Islet precursor cell (in vitro differentiated cells): ENCODE results near the gene B4GALT2.

Experiments used
- DNase-seq: peaks from one replicate; pipeline ENCODE4 v3.0.0-alpha.2; 2018

B4GALT2 gene

DNA sequence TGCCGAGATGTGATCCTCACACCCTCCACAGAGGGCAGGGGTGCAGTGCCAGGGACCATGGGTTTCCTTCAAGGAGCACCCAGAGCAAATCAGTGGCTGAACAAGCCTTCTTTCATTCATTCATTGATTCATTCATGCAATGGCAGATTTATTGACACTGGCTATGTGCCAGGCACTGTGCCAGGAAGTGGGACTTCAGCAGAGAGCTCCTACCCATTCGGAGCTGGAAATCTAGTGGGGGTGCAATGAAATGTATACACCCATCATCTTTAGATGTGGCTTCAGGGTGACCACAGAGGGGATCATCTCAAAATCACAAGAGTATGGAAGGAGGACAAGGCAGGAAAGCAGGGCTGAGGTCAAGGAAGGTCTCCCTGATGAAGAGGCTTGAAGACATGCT, 33.4 kb downstream of the B4GALT2 start:
- DNase-seq: no peak

DNA sequence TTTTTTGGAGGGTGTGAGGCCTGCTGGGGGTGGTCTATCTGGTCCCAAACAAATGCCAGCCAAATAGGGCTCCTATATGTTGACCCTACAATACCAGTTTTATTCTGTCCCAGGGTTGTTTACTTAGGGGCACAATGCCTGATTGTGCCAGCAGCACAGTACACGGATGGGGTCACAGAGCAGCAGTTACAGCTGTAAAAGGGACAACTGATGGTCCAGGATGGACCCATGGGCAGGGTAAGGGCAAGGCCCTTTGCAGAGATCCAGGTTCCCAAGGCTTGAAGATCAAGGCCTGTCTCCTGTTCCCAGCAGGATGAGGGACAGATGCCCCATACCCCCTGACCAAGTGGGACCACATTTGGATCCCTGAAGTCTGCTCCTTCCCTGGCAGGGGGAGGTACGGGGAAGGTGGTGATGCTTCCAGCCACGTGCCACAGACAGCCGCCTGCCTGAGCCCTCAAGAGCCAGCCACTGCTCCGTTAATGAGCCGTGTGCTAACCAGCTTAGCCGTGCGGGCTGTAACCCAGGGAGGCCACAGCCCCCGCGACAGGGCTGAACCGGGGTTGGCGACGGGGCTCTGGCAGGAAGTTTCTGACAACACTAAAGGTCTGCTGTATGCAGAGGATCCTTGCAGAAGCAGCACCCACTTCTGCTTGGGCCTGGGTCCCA, 34.1 kb downstream of the B4GALT2 start:
- no peak for DNase-seq

DNA sequence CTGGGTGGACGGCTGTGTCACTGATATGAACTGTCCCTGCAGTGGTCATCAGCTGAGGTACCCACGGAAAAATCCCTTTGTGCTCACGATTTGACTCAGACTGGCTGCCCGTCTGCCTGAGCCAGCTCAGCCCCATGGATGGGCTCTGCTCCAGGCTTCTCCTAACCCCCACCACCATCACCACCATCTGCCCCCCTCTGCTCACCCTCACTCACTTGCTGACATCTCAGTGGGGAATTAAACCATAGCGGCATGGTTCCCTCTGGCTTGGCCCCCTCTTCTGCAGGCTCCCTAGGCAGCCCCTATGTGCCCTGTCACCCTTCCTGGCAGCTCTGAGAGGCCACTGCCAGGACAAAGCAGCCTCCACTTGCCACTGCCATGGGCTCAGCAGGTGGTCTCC, 34.9 kb downstream of the B4GALT2 start:
- no peak for DNase-seq

DNA sequence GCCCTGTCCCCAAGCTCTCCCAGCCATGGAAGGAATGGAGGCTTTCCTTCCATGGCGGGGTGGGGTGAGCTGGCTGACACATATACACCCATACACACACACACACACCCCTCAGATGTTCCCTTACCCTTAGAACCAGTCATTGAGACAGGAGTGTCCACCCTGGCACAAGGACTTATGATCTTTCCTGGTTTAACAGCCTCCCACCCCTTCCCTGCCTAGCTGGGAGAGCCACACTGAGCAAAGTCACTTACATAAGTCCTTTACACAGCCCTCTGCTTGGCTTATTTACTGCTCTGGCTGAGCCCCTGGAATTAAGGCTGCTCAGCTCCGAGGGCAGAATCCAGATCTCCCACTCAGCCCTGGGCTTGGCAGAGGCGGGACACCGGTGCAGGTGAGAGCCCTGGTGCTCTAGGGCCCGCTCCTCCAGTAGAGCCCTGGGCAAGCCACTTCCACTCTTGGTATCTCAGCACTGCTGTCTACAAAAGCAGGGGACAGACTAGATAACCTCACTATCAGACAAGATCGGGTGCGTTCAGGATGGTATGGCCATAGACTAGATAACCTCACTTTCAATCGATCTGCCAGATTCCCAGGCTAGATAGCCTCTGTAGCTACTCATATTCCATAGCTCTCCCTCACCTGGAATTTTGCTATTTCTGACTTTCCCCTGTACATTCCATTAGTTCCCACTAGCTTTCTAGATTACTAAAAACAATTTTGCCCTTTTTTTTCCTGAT, 35.5 kb downstream of the B4GALT2 start:
- no peak for DNase-seq

DNA sequence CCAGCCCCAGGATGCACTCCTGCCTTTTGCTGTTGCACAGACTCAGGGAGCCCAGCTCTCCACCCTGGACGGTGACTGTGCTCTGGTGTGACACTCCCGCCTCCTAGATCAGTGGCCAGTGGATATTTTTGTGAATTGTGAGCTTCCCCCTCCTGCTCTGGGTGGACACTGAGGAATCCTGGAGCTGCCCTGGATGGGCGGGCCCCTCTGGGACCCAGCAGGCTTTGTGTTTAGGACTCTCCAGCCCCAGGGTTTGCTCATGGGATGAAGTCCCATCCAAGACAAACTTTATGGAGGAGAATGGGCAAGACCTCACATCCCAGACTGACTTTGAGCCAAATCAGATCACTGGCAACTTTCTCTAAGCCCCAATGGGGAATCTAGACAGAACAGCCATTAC, 36.2 kb downstream of the B4GALT2 start:
- DNase-seq: no peak

DNA sequence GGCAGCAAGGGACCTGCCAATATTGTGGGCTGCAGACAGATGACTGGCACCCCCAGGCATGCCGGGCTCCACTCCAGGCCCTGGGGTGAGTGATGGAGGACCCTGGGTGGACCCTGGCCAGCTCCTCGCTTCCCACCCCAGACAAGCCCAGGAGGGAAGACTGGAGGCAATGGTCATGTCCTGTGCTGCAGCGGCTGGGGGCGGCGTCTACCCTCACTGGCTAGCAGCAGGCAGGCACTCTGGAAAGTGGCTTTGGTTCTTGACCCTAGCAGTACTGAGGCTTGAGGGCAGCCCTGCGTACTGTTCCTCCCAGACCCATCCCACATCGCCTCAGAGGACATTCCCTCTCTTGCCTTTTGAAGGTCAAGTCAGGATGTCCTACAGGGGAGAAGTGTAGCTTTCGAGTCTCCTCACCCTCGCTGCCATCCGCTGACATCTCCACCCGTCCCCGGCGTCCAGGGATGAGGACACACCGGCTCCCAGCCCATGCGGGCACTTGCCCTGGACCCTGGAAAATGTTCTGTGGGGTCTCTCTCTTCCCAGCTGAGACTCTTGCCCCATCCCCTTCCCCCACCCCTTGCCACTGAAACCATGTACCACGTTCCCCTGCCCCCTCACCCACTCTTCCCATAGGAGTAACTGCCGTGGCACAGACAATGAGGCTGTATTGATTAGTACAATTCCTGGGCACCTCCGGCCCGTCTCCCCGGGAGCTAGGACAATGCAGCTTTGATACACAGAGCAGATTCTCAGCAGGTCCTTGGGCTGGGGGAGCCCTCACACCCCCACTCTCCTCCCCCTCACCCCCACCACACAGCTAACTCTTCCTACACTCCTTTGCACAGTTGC, 37.3 kb downstream of the B4GALT2 start:
- no peak for DNase-seq

DNA sequence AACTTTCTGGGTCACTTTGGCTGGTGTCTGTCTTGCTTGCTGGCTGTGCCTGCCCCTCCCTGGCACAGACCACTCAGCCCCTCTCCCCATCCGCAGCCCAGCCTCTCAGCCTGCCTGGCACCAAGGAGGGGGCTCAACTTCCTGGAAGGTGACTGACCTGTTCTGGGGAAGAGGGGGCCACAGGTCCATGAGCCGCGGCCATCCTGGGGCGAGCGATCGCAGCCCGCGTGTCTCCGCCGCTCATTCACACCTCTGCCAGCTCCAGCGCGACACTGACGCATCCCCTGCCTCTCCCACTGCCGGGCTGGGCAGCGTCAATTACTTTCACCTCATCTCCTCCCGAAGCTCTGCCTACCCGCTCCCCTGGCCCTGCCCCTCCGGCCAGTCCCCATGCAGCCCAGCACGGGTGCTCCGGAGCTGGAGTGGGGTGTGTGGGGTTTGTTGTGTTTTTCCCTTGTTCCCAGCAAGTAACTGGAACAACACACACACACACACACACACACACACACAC, 37.9 kb downstream of the B4GALT2 start:
- no peak for DNase-seq

DNA sequence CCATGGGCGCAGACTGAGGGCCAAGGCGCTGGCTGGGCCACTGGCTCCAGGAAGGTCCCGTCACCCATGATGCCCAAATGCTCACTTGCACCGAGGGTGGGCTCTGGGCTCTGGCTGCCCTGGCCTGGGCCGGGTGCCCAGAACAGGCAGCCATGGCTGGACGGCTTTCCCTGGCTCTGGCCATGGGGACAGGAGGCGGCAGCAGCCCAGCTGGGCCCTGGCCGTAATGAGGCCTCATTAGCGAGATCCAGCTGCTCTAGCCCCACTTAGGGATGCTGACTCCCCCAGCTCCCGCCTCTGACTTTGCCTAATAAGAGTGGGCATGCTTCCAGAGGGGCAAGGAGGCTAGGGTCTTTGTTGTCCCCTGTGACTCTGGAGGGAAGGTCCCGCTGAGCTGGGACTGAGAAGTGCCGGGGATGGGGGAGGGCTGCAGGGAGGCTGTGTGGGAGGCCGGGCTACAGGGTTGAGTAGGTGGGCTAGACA, 40.5 kb downstream of the B4GALT2 start:
- no peak for DNase-seq

DNA sequence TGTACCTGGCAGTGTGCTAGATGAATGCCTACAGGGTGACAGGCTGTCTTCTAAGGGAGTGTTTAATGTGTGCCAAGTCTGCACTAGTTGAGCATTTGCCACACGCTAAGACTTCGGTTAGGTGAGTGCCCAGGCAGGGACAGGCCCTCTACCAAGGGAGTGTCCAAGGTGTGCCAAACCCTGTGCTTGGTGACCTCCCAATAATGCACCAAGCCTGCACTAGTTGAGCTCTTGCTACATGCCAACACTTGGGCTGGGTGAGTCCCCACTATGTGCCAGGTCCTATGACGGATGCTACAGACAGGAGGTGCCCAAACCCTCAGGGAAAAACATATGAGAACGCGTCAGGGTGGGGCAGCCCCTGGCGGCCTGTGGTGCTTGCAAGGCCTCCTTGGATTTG, 41.5 kb downstream of the B4GALT2 start:
- DNase-seq: no peak

DNA sequence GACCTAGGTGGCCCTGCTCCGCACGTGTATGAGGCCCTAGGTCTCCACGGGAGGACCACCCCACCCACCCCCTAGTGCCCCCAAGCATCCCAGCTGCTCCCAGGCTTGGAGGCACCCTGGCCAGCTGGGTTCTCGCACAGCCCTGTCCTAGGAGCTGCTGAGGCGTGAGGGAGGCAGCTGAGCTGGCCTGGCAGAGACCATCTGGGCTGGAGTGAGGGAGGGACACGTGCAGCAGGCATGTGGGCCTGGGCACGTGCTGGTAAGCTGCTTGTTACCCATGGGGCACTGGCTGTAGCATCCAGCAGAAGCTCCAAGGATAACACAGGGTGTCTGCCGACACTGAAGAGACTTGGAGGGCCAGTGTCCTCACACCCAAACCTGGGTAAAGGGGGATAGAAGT, 42.1 kb downstream of the B4GALT2 start:
- no peak for DNase-seq

DNA sequence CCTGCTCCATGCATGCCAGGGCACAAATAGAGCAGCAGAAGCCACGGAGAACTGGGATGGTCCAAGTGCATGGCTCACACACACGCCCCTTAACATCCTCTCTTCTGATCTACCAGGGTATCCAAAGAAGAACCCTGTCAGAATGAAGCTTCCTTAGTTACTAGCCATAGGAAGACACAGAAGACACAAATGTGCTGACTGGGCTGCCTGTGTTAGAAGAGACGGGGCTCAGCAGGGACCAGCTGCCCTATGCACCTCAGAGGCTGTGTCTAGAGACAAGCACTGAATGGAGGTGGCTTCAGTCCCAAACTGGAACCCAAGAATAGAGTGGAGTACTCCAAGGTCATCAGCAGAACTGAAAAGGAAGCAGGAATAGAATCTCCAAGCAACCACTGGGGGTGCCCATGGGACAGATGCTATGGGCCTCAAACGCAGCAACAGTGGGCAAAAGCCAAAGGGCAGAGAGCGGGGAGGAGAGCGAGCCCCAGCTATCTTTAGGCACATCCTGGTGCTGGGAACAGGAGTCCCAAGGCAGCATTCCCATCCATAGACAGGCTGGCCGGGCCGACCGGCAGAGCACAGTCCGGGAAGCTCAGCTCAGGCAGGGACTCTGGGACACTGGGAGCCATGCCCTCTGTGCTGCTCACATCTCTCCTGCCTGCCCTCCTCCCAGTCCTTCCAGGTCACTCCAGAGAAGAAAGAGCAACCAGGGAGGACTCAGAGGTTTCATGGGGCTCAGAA, 42.7 kb downstream of the B4GALT2 start:
- DNase-seq: no peak

DNA sequence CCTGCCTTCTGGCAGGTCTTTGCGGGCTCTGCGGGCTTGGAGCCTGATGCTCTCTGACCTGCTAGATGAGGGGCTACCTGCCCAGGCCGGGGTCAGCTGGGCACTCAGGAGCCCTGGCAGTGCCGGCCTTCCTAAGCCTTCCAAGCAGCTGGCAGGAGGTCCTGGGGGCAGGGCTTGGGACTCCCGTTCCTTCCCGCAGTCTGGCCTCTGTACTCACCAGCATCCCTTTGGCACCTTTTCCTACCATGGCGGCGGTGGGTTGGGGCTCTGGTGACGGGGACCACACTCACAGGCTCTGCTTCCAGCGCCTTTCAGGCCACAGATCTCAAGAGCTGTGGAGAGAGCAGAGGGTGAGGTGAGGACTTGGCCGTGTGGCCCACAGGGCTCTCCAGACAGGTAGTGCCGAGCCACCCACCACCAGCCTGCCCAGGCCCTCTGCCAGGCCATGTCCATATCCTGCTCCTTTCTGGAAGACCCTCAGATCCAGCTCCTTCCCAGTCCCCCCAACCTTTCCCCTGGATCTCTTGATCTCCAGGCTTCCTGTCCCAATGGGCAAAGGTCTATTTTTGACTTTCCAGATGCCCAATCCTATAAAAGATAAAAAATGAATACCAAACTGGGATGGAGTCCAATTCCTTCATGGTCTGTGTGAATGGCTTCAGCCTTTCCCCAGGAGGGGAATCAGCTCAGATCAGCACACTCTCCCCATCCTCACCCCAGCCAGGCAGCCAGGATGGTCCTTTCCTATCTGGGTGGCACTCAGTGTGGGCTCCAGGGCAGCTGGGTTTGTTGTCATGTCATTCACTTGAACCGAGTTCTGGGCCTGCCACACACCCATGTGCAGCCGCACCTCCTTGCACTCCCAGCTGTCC, 45.3 kb downstream of the B4GALT2 start:
- no peak for DNase-seq

DNA sequence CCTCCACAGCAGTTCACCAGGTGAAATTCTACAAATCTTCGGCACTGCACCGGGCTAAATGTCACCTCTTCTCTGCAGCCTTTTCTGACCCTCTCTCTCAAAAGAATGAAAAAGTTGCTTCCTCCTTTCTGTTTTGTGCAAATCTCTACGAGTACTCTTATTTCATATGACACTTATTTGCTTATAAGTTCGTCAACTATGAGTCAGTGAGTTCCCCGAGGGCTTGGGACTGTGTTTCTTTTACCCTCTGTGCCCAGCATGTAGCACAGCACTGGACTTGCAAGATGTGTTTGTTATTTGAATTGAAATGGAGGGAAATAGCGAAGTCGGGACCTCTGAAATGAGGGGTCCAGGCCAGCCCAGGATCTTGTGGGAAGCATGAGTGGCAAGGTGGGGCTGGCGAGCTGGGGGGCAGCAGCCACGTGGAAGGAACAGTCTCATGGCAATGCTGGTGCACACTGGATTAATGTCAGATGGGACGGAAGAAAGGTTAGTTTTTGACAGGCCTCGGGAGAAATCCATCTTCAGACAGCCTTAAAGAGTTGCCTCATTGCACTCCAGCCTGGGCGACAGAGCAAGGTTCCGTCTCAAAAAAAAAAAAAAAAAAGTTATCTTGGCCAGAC, 46.0 kb downstream of the B4GALT2 start:
- DNase-seq: no peak

DNA sequence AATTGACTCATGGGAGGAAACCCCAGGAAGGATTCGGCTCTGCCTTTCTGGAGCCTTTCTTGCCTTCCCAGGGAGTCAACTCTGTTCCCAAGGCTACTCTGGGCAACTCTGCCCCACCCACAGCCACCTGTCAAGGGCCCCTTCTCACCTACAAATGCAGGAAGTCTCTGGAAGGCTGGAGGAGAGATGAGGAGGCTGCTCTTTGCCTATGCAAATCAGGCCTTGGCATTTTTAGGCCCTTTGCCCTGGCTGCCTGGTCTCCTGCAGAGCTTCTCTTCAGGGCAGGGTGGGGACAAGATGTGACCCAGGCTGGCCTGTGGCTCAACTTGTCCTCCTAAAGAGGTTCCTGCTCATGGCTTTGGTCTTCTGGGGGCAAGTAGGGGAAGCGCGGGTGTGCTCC, 46.8 kb downstream of the B4GALT2 start:
- DNase-seq: no peak

DNA sequence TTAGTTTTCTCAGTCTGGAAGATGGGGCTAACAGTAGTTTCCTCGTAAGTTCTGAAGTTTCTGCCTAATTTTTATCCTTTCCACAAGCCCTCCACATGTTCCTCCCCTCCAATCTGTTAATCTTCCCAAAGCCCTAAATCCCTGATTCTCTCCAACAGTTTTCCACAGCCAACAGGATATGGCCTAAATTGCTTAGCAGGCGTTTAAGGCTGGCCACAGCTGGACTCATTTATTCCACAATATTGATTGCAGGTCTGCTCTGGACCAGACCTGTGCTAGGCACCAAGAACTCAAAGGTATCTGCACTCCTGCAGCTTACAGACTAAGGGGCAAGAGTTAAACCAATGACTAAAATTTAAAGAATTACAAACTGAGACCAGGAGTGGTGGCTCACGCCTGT, 48.3 kb downstream of the B4GALT2 start:
- DNase-seq: no peak

DNA sequence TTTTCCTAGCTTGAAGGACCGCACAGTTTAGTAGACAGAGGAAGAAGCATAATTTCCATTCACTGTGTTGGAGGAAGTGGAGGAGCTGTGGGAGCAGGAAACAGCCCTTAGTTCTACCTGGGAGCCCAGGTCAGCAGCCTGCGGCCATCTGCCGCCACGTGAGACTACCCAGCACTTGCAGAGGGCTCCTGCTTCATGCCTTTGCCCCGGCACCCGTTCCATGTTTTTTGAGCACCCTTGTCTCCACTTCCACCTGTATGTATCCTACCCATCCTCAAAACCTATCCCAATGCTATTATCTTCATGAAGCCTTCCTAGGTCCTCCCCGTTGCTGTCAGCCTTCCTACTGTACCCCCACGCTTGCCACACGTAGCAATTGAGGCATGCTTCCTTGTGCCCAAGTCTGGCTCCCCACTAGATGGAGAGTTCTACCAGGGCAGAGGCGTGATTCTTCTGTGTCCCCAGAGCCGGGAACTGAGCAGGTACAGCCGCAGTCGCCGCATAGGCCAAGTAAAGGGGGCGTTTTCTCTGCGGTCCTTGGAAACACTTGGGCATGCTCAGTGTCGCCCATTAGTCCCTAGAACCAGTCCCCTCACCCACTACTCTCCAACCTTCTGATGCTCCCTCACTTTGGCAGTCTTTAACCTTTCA, 50.4 kb downstream of the B4GALT2 start:
- no peak for DNase-seq

DNA sequence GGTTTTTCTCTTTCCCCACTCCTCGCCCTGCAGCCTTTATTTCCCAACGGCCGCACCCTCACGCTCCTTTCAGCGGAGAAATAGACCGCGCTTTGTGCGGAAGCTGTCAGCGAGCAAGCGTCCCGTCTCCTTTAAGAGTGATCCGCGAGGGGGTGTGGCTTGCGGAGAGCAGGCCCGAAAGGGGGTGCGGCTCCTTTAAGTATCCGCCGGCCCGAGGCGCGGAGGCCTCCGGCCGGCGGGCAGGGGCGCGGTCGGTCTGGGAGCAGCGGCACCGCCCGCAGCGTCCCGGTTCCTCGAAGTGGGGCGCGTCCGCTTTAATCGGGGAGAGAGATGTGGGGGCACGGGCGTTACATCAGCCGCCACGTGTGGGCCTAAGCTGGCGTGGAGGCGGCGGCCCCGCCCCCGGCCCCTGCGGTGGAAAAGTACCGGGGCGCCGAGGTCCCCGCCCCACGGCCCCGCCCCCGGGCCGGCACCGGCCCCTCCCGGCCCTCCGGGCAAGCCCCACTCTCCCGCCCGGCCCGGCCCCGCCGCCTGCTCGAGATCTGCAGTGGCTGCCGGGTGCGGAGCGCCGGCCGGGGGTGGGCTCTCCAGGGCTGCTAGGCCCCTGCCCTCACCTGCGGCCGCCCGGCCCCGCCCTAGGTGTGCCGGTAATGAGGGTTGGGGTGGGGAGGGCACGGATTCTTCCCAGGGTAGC, 51.0 kb downstream of the B4GALT2 start:
- DNase-seq: peak; percentile 93

DNA sequence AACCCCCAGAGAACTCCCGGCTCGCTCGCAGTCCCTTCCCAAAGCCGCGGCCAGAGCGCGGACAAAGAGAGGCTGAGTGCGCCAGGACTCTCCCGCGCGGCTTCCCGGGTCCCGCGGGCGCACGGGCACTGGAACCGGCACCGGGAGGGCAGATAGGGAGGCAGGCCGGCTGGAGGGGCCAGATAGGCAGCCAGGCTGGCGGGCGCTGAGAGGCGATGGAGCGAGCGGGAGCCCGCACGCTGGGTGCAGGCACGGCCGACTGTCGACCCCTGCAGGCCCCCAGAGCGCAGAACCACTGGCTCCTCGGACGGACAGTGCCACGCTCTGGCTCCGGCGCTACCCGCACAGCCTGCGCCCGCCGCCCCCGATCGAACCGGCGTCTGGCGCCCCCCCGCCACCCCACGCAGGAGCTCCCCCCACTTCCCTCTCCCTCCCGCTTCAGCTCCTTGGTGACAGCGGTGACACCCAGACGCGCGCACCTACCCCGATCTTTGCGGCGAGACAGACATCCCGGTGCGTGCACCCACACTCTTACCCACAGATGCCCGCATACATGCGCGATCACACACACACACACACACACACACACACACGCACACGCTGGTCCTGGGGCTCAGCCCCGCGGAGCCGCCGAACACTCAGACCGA, 51.7 kb downstream of the B4GALT2 start:
- peak; percentile 85 for DNase-seq
